Measurements from ENCODE around the gene CDX1.

CDX1 gene

GRCh38 chr5:150140830-150141229 is 25.7 kb upstream of the CDX1 start:
- no peak for TF ChIP-seq CTCF (conservative IDR thresholded peaks at IDR 0.05; ENCODE audit: control insufficient read depth, insufficient read depth, low read depth, low read length)
- no peak overlapping the region for H3K4me3 ChIP-seq (ENCODE audit: control insufficient read depth, low read depth, low read length)
- DNase-seq (ENCODE audit: low read depth) = peak; percentile 91

GRCh38 chr5:150141544-150142184 is 24.9 kb upstream of the CDX1 start:
- no peak overlapping the region for H3K4me3 ChIP-seq (ENCODE audit: control insufficient read depth, low read depth, low read length)
- no peak for TF ChIP-seq CTCF (conservative IDR thresholded peaks at IDR 0.05; ENCODE audit: control insufficient read depth, insufficient read depth, low read depth, low read length)
- DNase-seq (ENCODE audit: low read depth) = peak; percentile 79

GRCh38 chr5:150142185-150142958 is 24.2 kb upstream of the CDX1 start:
- no peak for DNase-seq (ENCODE audit: low read depth)
- no peak for TF ChIP-seq CTCF (conservative IDR thresholded peaks at IDR 0.05; ENCODE audit: control insufficient read depth, insufficient read depth, low read depth, low read length)
- H3K4me3 ChIP-seq (ENCODE audit: control insufficient read depth, low read depth, low read length) = no peak overlapping the region

- no peak for TF ChIP-seq CTCF (conservative IDR thresholded peaks at IDR 0.05; ENCODE audit: control insufficient read depth, insufficient read depth, low read depth, low read length)
- no peak overlapping the region for H3K4me3 ChIP-seq (ENCODE audit: control insufficient read depth, low read depth, low read length)
- DNase-seq (ENCODE audit: low read depth) = peak; percentile 98
Measured at GRCh38 chr5:150142959-150143349, 23.6 kb upstream of the CDX1 start.

GRCh38 chr5:150143350-150144245 is 23.0 kb upstream of the CDX1 start:
- TF ChIP-seq CTCF (conservative IDR thresholded peaks at IDR 0.05; ENCODE audit: control insufficient read depth, insufficient read depth, low read depth, low read length) = no peak
- H3K4me3 ChIP-seq (ENCODE audit: control insufficient read depth, low read depth, low read length) = peak overlapping the region; percentile 26
- peak; percentile 97 for DNase-seq (ENCODE audit: low read depth)

GRCh38 chr5:150144246-150144801 is 22.3 kb upstream of the CDX1 start:
- peak overlapping the region; percentile 26 for H3K4me3 ChIP-seq (ENCODE audit: control insufficient read depth, low read depth, low read length)
- TF ChIP-seq CTCF (conservative IDR thresholded peaks at IDR 0.05; ENCODE audit: control insufficient read depth, insufficient read depth, low read depth, low read length) = no peak
- peak; percentile 97 for DNase-seq (ENCODE audit: low read depth)

Measured in fibroblast of mammary gland (primary cell).